HG03575 (cell line): Measurements from ENCODE around the gene POM121L12.

Experiments
- ATAC-seq: cut with Tn5 transposase; IDR thresholded peaks from one replicate; pipeline ENCODE4 v1.9.1; 2021; ENCODE audit not compliant: unreplicated experiment, insufficient number of reproducible peaks, low FRiP score; ENCODE audit errors: extremely low read depth

Gene POM121L12

DNA sequence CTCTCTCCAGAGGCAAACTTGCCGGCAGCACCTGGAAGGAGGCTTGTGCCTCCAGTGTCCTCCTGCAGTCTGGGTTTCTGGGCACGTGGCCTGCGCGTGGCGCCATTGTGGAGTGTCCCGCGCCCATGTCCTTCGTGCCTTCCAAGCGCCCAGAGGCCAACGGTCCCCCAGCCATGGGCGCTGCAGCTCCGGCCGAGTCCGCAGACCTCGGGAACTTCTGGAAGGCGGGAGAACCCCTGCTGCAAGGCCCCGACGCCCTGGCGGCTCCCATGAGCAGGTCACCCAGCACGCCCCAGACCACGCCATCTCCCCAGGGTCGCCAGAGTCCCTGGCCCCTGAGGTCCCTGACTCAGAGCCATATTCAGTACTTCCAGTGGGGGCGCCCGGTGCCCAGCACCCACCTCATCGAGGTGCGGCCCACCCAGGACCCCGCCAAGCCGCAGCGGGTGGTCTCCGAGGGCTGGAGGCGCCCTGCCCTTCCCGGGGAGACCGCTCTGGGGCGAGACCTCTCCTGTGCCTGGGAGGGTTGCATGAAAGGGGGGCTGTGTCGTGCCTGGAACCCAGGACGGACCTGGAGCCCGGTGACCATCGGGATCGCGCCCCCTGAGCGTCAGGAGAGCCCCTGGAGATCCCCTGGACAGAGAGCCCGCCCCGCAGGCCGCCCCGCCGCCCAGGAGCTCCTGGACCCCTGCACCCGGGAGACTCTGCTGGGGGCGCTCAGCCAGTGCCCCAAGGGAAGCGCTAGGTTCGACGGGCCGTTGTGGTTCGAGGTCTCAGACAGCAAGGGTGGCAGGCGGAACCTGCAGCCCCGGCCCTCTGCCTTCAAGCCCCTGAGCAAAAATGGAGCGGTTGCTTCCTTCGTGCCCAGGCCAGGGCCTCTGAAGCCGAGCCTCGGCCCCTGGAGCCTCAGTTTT is at the start of gene POM121L12:
POM121L12 (plus strand) TSS at position 135 of the 914 bp plus-strand sequence; CDS start at position 174, 39 bp downstream.
- ATAC-seq: no peak

DNA sequence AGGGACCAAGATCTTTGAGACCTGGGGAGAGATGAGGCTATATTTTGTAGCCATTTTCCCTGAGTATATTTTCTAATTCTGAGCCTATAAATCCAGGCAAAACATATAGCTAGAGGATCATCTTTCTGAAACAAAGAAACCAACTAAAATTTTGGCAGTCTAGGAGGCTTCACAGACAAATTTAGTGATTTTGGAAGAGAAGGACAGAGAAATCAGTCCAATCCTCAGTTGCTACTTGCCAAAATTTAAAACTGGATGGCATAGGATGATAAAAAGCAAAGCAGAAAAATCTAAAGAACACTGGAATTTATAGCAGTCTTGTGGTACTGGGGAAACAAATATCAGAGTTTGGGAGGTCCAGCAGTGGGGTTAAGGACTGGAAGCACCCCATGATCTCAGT is 43.4 kb upstream of the POM121L12 start:
- no peak for ATAC-seq

GRCh38 chr7:52992479-52993162 is 42.8 kb upstream of the POM121L12 start:
- no peak for ATAC-seq

DNA sequence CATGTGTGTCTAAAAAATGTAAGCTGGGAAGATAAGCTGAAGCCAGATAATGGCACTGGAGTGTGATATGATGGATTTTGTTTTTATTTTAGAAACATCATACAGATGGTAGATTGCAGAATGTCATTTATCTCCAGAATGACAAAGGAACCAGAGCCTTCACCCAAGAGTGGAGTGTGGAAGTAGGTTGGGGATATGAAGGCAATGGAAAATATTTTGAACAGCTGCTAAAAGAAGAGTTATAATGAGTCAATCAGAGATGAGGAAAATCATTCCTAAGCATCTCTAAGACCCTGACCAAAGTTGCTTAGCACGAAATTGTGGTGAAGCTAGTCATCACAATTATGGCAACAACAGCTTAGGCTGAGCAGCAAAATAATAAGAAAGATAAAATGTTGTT is 39.8 kb upstream of the POM121L12 start:
- ATAC-seq: no peak

GRCh38 chr7:53001221-53001620 is 34.2 kb upstream of the POM121L12 start:
- no peak for ATAC-seq

DNA sequence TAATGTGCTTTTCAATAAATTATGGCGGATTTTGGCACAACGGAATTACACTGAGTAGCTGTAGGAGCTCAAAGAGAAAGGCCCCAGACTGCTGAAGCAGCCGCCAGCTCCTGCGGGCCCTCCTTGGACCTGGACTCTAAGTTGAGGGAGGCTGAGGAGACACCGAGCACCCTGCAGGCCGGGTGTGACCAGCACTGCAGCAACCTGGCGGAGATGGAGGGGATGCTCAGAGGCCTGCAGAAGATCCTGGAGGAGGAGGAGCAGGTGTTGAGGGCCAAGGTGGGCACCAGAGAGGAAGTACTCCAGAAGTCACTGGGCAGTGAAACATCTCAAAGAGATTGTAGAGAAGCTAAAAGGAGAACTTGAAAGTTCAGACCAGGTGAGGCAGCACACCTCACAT is 33.0 kb upstream of the POM121L12 start:
- no peak for ATAC-seq

DNA sequence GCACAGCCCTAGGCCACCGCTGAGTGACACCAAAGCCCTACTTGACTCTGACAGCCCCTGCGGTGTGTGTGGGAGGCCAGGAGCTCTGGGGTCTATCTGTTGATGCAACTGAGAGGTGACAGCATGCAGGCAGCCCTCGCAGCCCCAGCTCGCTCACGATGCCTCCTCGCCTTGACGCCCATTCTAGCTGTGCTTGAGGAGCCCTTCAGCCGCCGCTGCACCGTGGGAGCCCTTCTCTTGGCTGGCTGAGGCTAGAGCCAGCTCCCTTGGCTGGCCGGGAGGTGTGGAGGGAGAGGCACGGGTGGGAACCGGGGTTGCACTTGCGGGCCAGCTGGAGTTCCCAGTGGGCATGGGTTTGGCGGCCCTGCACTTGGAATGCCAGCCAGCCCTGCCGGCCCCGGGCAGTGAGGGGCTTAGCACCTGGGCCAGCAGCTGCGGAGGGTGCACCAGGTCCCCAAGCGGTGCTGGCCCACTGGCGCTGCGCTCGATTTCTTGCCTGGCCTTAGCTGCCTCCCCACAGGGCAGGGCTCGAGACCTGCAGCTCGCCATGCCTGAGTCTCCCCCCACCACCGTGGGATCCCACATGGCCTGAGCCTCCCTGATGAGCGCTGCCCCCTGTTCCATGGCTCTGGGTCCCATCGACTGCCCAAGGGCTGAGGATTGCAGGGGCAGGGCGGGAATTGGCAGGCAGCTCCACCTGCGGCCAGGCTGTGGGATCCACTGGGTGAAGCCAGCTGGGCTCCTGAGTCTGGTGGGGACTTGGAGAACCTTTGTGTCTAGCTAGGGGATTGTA is 31.6 kb upstream of the POM121L12 start:
- no peak for ATAC-seq

GRCh38 chr7:53013925-53014324 is 21.5 kb upstream of the POM121L12 start:
- ATAC-seq: no peak

- no peak for ATAC-seq
Observed at GRCh38 chr7:53015463-53015862, 20.0 kb upstream of the POM121L12 start.

DNA sequence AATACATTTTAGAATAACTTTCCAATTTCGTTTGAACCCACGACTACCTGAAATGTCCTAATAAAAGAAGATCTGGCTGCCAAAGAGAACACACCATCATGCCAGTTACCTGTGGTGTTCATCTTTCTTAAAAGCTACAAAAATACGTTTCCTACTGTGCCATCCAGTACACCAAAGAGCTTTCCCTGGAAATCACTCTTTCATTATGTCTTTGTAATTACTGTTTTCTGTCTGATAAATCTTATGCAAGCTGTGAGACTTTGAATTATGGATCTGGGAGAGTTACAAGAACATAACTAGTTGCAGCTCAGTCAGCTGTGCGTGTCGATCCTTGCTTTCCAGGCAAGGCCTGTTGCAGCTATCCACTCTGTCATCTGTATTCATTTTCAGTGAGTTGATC is 12.5 kb upstream of the POM121L12 start:
- ATAC-seq: no peak

DNA sequence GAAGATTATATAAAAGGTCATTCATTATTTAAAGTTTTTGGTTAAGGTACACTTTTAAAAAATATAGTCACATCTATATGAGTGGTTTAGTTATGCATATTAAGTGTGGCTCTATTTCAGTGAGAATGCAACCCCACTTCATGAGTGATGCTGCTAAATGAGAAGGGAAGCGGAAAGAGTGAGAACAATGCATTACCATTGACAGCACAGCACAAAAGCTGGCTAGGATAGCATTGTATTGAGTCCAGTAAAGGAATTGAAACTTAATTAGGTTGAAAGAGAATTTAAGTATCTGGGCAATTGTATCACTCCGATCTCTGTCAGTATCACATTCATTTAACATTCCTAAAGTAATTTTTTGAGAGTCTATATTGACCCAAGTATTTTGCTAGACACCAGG is 13.2 kb downstream of the POM121L12 start:
- no peak for ATAC-seq

DNA sequence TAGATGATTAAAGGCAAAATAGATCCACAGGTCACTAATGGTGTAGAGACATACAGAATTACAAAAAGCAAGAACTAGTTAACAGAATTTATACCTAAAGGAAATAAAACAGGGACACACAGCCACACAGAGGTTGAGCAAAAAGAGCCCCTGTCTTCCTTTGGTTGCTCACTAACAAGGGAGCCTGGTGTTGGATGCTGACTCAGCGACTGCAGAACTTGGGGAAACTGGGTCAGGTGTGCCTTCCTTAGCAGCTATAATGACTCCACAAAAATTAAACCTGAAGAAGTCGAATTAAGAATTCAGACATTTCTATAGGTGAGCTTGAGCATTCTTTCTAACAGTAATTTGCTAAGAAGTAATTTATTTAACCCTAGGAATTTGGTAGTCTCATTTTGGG is 15.0 kb downstream of the POM121L12 start:
- ATAC-seq: no peak

GRCh38 chr7:53059591-53059990 is 24.2 kb downstream of the POM121L12 start:
- ATAC-seq: no peak

DNA sequence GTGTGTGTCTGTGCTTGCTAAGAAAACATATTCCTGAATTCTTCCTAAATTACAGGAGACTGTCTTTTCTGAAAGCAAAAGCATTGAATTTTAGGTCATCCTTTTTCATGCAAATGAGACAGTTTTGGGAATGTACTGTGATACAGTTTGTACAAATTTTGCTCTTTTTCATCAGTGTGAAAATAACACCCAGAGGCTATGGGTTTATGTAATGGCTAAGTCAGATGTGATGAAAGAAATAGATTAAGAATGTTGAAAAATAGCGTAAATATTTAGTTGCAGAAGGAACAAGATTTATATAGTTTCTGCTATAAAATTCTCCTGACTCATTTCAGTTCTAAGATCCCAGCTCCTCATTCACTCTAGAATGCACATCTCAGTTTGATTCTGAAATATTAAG is 24.6 kb downstream of the POM121L12 start:
- no peak for ATAC-seq

DNA sequence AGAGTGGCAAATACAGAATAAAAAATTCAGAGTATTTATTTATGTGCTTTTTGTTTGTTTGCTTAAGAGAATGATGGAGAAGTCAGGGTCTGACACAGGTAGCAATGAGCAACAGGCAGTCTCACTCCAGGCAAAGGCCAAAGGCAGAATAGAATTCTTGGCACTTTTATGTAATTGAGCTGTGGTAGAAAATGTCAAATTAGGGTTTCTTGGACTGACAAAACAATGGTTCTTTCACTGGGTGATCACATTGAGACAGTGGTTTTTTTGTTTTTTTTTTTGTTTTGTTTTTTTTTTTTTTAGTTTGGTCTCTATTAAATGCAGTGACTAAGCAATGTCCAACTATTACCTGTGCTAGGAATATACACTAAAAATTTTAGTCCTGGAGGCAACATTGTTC is 27.4 kb downstream of the POM121L12 start:
- ATAC-seq: no peak

- no peak for ATAC-seq
Observed at GRCh38 chr7:53068673-53069072, 33.2 kb downstream of the POM121L12 start.

GRCh38 chr7:53070883-53071282 is 35.5 kb downstream of the POM121L12 start:
- ATAC-seq: no peak
